Cardiac fibroblast (primary cell): ENCODE data around the gene PNMA1.

ENCODE experiments used
- DNase-seq, 2 donors: peaks; one replicate each; pipeline versions ENCODE4 v3.0.0 to v3.0.0-alpha.2; 2010; ENCODE audit warnings: low read depth in 2 of 2
- H3K4me3 ChIP-seq, 2 donors: replicated peaks in 1 of 2; 1 replicate in 1 of 2; 2 replicates in 1 of 2; pipeline ENCODE4 v1.5.1; 2011; ENCODE audit warnings: low read depth in 2 of 2, low read length in 2 of 2, mild to moderate bottlenecking in 2 of 2, moderate library complexity in 1 of 2
- CTCF ChIP-seq: IDR thresholded peaks from one replicate; pipeline ENCODE4 v1.5.1; 2011; ENCODE audit warnings: low read depth, mild to moderate bottlenecking, low read length, inconsistent platforms

The PNMA1 gene

GRCh38 chr14:73700325-73700724 is 13.9 kb downstream of the PNMA1 start:
- TF ChIP-seq CTCF: no peak
- DNase-seq: no peak
- no peak overlapping the region for H3K4me3 ChIP-seq

- no peak for TF ChIP-seq CTCF
- no peak overlapping the region for H3K4me3 ChIP-seq
- DNase-seq: peak; percentile 37 to 85
Measured at GRCh38 chr14:73696466-73697400, 17.5 kb downstream of the PNMA1 start.

GRCh38 chr14:73695997-73696396 is 18.2 kb downstream of the PNMA1 start:
- TF ChIP-seq CTCF: no peak
- H3K4me3 ChIP-seq: no peak overlapping the region

GRCh38 chr14:73695082-73695481 is 19.1 kb downstream of the PNMA1 start:
- no peak overlapping the region for H3K4me3 ChIP-seq
- DNase-seq: no peak
- no peak for TF ChIP-seq CTCF

More at GRCh38 chr14:73695997-73696396, 18.2 kb downstream of the PNMA1 start:
- DNase-seq: no peak

- TF ChIP-seq CTCF: no peak
- DNase-seq: no peak
- H3K4me3 ChIP-seq: no peak overlapping the region
Measured at GRCh38 chr14:73694083-73694482, 20.1 kb downstream of the PNMA1 start.

GRCh38 chr14:73686901-73687300 is 27.3 kb downstream of the PNMA1 start:
- no peak for TF ChIP-seq CTCF

More at GRCh38 chr14:73686901-73687300, 27.3 kb downstream of the PNMA1 start:
- H3K4me3 ChIP-seq: no peak overlapping the region
- DNase-seq: peak; percentile 50 to 57
